Measurements from ENCODE around the gene CBR3.

CBR3 gene

DNA sequence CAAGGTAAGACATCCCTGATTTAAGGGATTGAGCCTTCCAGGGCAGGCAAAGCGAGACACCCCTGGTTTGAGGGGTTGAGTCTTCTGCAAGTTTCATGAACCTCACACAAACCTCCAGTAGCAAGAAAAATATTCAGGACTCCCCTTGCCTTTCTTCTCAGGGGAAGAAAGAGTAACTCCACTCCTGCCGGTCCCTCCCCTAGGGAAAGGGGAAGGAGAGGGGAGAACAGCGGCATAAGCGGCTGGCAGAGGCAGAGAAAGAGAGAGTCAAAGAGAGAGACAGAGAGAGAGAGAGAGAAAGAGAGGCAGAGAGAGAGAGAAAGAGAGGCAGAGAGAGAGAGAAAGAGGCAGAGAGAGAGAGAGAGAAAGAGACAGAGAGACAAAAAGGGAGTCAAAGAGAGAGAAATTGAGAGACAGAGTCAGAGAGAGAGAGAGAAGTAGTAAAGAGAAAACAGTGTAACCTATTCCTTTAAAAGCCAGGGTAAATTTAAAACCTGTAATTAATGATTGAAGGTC is 29.5 kb upstream of the CBR3 start:
- no peaks in the 10 kb centered on the region for H3K27me3 ChIP-seq (ENCODE audit: insufficient read depth, low read length, poor library complexity, severe bottlenecking)
- H3K9me3 ChIP-seq (ENCODE audit: insufficient read depth, low read depth, low read length) = no peaks in the 10 kb centered on the region
- H2AFZ ChIP-seq (ENCODE audit: low read length) = no peak overlapping the region
- H3K4me3 ChIP-seq (ENCODE audit: low read length, poor library complexity, severe bottlenecking) = no peak overlapping the region
- H3K36me3 ChIP-seq (ENCODE audit: insufficient read depth, low read length) = no peaks in the 10 kb centered on the region
- H3F3A ChIP-seq (ENCODE audit: low read depth) = no peaks in the 10 kb centered on the region
- no peaks in the 10 kb centered on the region for H3K9me2 ChIP-seq (replicated peaks; ENCODE audit: low read depth, low read length)
- H3K4me1 ChIP-seq (ENCODE audit: insufficient read depth, low read length, poor library complexity, severe bottlenecking) = no peaks in the 10 kb centered on the region
- no peaks in the 10 kb centered on the region for H3K79me2 ChIP-seq (ENCODE audit: insufficient read depth, low read length)
- no peak for TF ChIP-seq CTCF (conservative IDR thresholded peaks at IDR 0.05; ENCODE audit: low read length)
- TF ChIP-seq EZH2phosphoT487 (IDR thresholded peaks at IDR 0.05; ENCODE audit: borderline replicate concordance) = no peak
- H4K20me1 ChIP-seq (ENCODE audit: insufficient read depth, low read length, poor library complexity, severe bottlenecking) = no peaks in the 10 kb centered on the region
- no peak overlapping the region for H3K4me2 ChIP-seq (ENCODE audit: low read depth, low read length, poor library complexity, severe bottlenecking)
- no peak overlapping the region for H3K9ac ChIP-seq (ENCODE audit: low read depth, low read length, poor library complexity, severe bottlenecking)

DNA sequence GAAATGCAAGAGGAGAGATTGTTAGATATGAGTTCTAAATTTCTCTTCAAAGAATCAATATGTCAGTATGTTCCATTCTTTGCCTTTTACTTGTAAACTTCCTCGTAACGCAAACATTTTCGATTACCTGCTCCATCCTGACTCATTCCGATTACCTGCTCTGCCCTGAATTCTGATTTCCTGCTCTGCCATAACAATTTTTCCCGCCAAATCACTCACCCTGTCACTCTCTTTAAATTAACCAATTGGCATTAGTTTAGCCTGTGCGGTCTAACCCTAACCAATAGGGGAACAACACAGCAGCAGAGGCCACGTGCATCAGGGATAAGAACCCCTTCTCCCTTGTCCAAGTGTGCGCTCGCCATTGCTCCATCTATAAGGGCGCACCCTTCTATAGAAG is 25.0 kb upstream of the CBR3 start:
- peaks cover 4% of the 10 kb centered on the region for H3K4me1 ChIP-seq (ENCODE audit: insufficient read depth, low read length, poor library complexity, severe bottlenecking)
- TF ChIP-seq EZH2phosphoT487 (IDR thresholded peaks at IDR 0.05; ENCODE audit: borderline replicate concordance) (no peak), CTCF (conservative IDR thresholded peaks at IDR 0.05; ENCODE audit: low read length) (no peak)
- H3K9me3 ChIP-seq (ENCODE audit: insufficient read depth, low read depth, low read length) = no peaks in the 10 kb centered on the region
- no peaks in the 10 kb centered on the region for H4K20me1 ChIP-seq (ENCODE audit: insufficient read depth, low read length, poor library complexity, severe bottlenecking)
- H3K9ac ChIP-seq (ENCODE audit: low read depth, low read length, poor library complexity, severe bottlenecking) = no peak overlapping the region
- no peaks in the 10 kb centered on the region for H3K27me3 ChIP-seq (ENCODE audit: insufficient read depth, low read length, poor library complexity, severe bottlenecking)
- H3K9me2 ChIP-seq (replicated peaks; ENCODE audit: low read depth, low read length) = no peaks in the 10 kb centered on the region
- H3K4me2 ChIP-seq (ENCODE audit: low read depth, low read length, poor library complexity, severe bottlenecking) = no peak overlapping the region
- no peaks in the 10 kb centered on the region for H3K36me3 ChIP-seq (ENCODE audit: insufficient read depth, low read length)
- H3F3A ChIP-seq (ENCODE audit: low read depth) = no peaks in the 10 kb centered on the region
- H3K79me2 ChIP-seq (ENCODE audit: insufficient read depth, low read length) = no peaks in the 10 kb centered on the region
- H3K4me3 ChIP-seq (ENCODE audit: low read length, poor library complexity, severe bottlenecking) = no peak overlapping the region
- H2AFZ ChIP-seq (ENCODE audit: low read length) = no peak overlapping the region

GRCh38 chr21:36111238-36111637 is 23.6 kb upstream of the CBR3 start:
- no peaks in the 10 kb centered on the region for H3F3A ChIP-seq (ENCODE audit: low read depth)
- no peak overlapping the region for H3K9ac ChIP-seq (ENCODE audit: low read depth, low read length, poor library complexity, severe bottlenecking)
- peaks cover 4% of the 10 kb centered on the region for H3K4me1 ChIP-seq (ENCODE audit: insufficient read depth, low read length, poor library complexity, severe bottlenecking)
- H2AFZ ChIP-seq (ENCODE audit: low read length) = no peak overlapping the region
- H3K9me2 ChIP-seq (replicated peaks; ENCODE audit: low read depth, low read length) = no peaks in the 10 kb centered on the region
- H3K27me3 ChIP-seq (ENCODE audit: insufficient read depth, low read length, poor library complexity, severe bottlenecking) = no peaks in the 10 kb centered on the region
- H3K9me3 ChIP-seq (ENCODE audit: insufficient read depth, low read depth, low read length) = no peaks in the 10 kb centered on the region
- no peak overlapping the region for H3K4me3 ChIP-seq (ENCODE audit: low read length, poor library complexity, severe bottlenecking)
- TF ChIP-seq CTCF (conservative IDR thresholded peaks at IDR 0.05; ENCODE audit: low read length) (no peak), EZH2phosphoT487 (IDR thresholded peaks at IDR 0.05; ENCODE audit: borderline replicate concordance) (no peak)
- no peak overlapping the region for H3K4me2 ChIP-seq (ENCODE audit: low read depth, low read length, poor library complexity, severe bottlenecking)
- H4K20me1 ChIP-seq (ENCODE audit: insufficient read depth, low read length, poor library complexity, severe bottlenecking) = no peaks in the 10 kb centered on the region
- H3K79me2 ChIP-seq (ENCODE audit: insufficient read depth, low read length) = no peaks in the 10 kb centered on the region
- no peaks in the 10 kb centered on the region for H3K36me3 ChIP-seq (ENCODE audit: insufficient read depth, low read length)

All from Loucy (cell line).